Caco-2 (cell line): ENCODE results near the gene RAB40B. TPM values are rescaled to one million over a fixed set of nuclear protein-coding genes. Genes with fewer than 3 reads are reported as not detected.

Experiments used
- BruUV-seq: library from RNA; stranded (reverse); fragments of 400-500 nt; replicated peaks from 2 replicates; lab custom pipeline; 2021; lab: Mats Ljungman, UMichigan
- CTCF ChIA-PET: fragments of 300-600 bp; sonication (Branson Sonifier 250); formaldehyde crosslinking; loops from one replicate; lab custom pipeline; 2022; ENCODE audit warnings: antibody characterized with exemption; lab: Charles Lee
- POLR2A ChIA-PET: fragments of 300-600 bp; sonication (Branson Sonifier 250); formaldehyde crosslinking; loops from one replicate; lab custom pipeline; 2022; ENCODE audit warnings: antibody characterized with exemption; lab: Charles Lee
- DNase-seq, 2 experiments: peaks; one replicate each; pipeline versions ENCODE4 v3.0.0 to v3.0.0-alpha.2; 2020 to 2022
- H3K27me3 ChIP-seq: replicated peaks from 2 replicates; pipeline ENCODE4 v1.6.0; 2011; ENCODE audit warnings: low read length; ENCODE audit not compliant: control insufficient read depth, insufficient read depth
- H3K36me3 ChIP-seq: 2 replicates; pipeline ENCODE4 v1.5.1; 2011; ENCODE audit warnings: low read length; ENCODE audit not compliant: control insufficient read depth, insufficient read depth
- H3K4me1 ChIP-seq: fragments of 250-450 bp; sonication (Bioruptor Pico); 2 replicates; pipeline ENCODE4 v1.5.1; 2020; ENCODE audit warnings: mild to moderate bottlenecking
- H3K4me3 ChIP-seq: 2 replicates; pipeline ENCODE4 v1.5.1; 2011; ENCODE audit warnings: low read depth, mild to moderate bottlenecking, control low read depth, low read length
- H3K9me3 ChIP-seq: fragments of 250-450 bp; sonication (Bioruptor Pico); 2 replicates; pipeline ENCODE4 v1.5.1; 2020; ENCODE audit warnings: mild to moderate bottlenecking, moderate library complexity
- H3K27ac Mint-ChIP-seq: one replicate; pipeline ENCODE4 v1.8.0; 2022; ENCODE audit warnings: mixed read lengths; ENCODE audit not compliant: unreplicated experiment
- H3K27me3 Mint-ChIP-seq: one replicate; pipeline ENCODE4 v1.8.0; 2022; ENCODE audit warnings: mixed read lengths; ENCODE audit not compliant: insufficient read depth, unreplicated experiment
- H3K36me3 Mint-ChIP-seq: one replicate; pipeline ENCODE4 v1.8.0; 2022; ENCODE audit warnings: mild to moderate bottlenecking, mixed read lengths; ENCODE audit not compliant: insufficient read depth, unreplicated experiment
- H3K4me1 Mint-ChIP-seq: one replicate; pipeline ENCODE4 v1.8.0; 2022; ENCODE audit warnings: low read depth, mixed read lengths; ENCODE audit not compliant: unreplicated experiment
- H3K4me3 Mint-ChIP-seq: one replicate; pipeline ENCODE4 v1.8.0; 2022; ENCODE audit warnings: mild to moderate bottlenecking, moderate library complexity, mixed read lengths; ENCODE audit not compliant: unreplicated experiment
- H3K9me3 Mint-ChIP-seq: one replicate; pipeline ENCODE4 v1.8.0; 2022; ENCODE audit warnings: mixed read lengths; ENCODE audit not compliant: unreplicated experiment
- CTCF ChIP-seq, 2 experiments: fragments of 200-600 bp in 1 of 2; IDR thresholded peaks; 1 replicate in 1 of 2; 2 replicates in 1 of 2; pipeline versions ENCODE4 v1.5.1 to v1.8.0; 2011 to 2022; ENCODE audit warnings: antibody characterized with exemption in 1 of 2, control low read depth in 1 of 2, inconsistent platforms in 1 of 2, low read depth in 1 of 2, low read length in 1 of 2, mild to moderate bottlenecking in 1 of 2, moderate library complexity in 1 of 2; ENCODE audit not compliant: insufficient read depth in 1 of 2, severe bottlenecking in 1 of 2, unreplicated experiment in 1 of 2
- intact Hi-C: fragments of 100-400 bp; cut with micrococcal nuclease; formaldehyde crosslinking; loops from one replicate; pipeline ENCODE4 v1.10.0; 2022; ENCODE audit not compliant: unreplicated experiment
- total RNA-seq: library from RNA; stranded (reverse); gene quantifications from 2 replicates; pipeline ENCODE4 v1.2.3, GENCODE V29; 2022

The RAB40B gene
- total RNA-seq, 1 experiment from 2014 or later = 8.8 TPM

GRCh38 chr17:82699551-82699950, 1.1 kb upstream of the RAB40B start:
- peaks cover 6% of the 10 kb centered on the region for H3K9me3 Mint-ChIP-seq
- Histone ChIP-seq H3K9me3 (peaks cover 3% of the 10 kb centered on the region; the same call in 1 of the 2 replicates), H3K4me1 (peaks cover 26% of the 10 kb centered on the region), H3K4me3 (peak overlapping the region; percentile 69), H3K27me3 (no peaks in the 10 kb centered on the region), H3K36me3 (no peaks in the 10 kb centered on the region)
- no peak for DNase-seq
- intact Hi-C loops = loop anchor here (2.0 kb wide), 1 partner anchor 17 kb away; the partner anchor contains the start of gene FN3KRP
- no peaks in the 10 kb centered on the region for H3K27me3 Mint-ChIP-seq
- no peak for TF ChIP-seq CTCF (IDR thresholded peaks at IDR 0.05; ENCODE audit: insufficient read depth in 1 of 2, low read depth in 1 of 2, low read length in 1 of 2, severe bottlenecking in 1 of 2, unreplicated experiment in 1 of 2)
- H3K4me1 Mint-ChIP-seq = peaks cover 12% of the 10 kb centered on the region
- no TSS peak for BruUV-seq
- H3K36me3 Mint-ChIP-seq = peaks cover 8% of the 10 kb centered on the region
- peak overlapping the region; percentile 84 for H3K4me3 Mint-ChIP-seq
- ChIA-PET POLR2A (no interaction called here), CTCF (no interaction called here)
- peak overlapping the region; percentile 61 for H3K27ac Mint-ChIP-seq

- no TSS peak for BruUV-seq
- ChIA-PET POLR2A (interaction anchor here (0.6 kb wide), 1 partner anchor 191 kb away, joined by 5 read pairs; no protein-coding TSS in a partner anchor), CTCF (no interaction called here)
- Histone ChIP-seq H3K9me3 (peaks cover 8% of the 10 kb centered on the region), H3K36me3 (no peaks in the 10 kb centered on the region), H3K4me3 (peak overlapping the region; percentile 69), H3K4me1 (peaks cover 21% of the 10 kb centered on the region), H3K27me3 (no peaks in the 10 kb centered on the region)
- H3K4me3 Mint-ChIP-seq = peak overlapping the region; percentile 84
- intact Hi-C loops = loop anchor here (2.0 kb wide), 1 partner anchor 18 kb away; the partner anchor contains the start of gene FN3KRP
- no peak for DNase-seq
- H3K36me3 Mint-ChIP-seq = peaks cover 8% of the 10 kb centered on the region
- H3K27me3 Mint-ChIP-seq = no peaks in the 10 kb centered on the region
- H3K27ac Mint-ChIP-seq = peak overlapping the region; percentile 61
- no peak for TF ChIP-seq CTCF (IDR thresholded peaks at IDR 0.05; ENCODE audit: insufficient read depth in 1 of 2, low read depth in 1 of 2, low read length in 1 of 2, severe bottlenecking in 1 of 2, unreplicated experiment in 1 of 2)
- peaks cover 7% of the 10 kb centered on the region for H3K4me1 Mint-ChIP-seq
- H3K9me3 Mint-ChIP-seq = peaks cover 12% of the 10 kb centered on the region
Measured at GRCh38 chr17:82698974-82699442, 510 bp upstream of the RAB40B start.

- H3K4me1 Mint-ChIP-seq = peaks cover 4% of the 10 kb centered on the region
- peaks cover 13% of the 10 kb centered on the region for H3K4me1 ChIP-seq
- peaks cover 8% of the 10 kb centered on the region for H3K9me3 ChIP-seq
- H3K4me3 Mint-ChIP-seq = peak overlapping the region; percentile 84
- H3K27me3 ChIP-seq = no peaks in the 10 kb centered on the region
- no peaks in the 10 kb centered on the region for H3K27me3 Mint-ChIP-seq
- peaks cover 8% of the 10 kb centered on the region for H3K36me3 Mint-ChIP-seq
- ChIA-PET CTCF (no interaction called here), POLR2A (no interaction called here)
- TF ChIP-seq CTCF (IDR thresholded peaks at IDR 0.05; ENCODE audit: insufficient read depth in 1 of 2, low read depth in 1 of 2, low read length in 1 of 2, severe bottlenecking in 1 of 2, unreplicated experiment in 1 of 2) = no peak
- H3K27ac Mint-ChIP-seq = no peak overlapping the region
- peak overlapping the region; percentile 77 for H3K4me3 ChIP-seq
- no TSS peak for BruUV-seq
- H3K36me3 ChIP-seq = no peaks in the 10 kb centered on the region
- peaks cover 12% of the 10 kb centered on the region for H3K9me3 Mint-ChIP-seq
- DNase-seq = no peak
- intact Hi-C loops = loop anchor here (2.0 kb wide), 1 partner anchor 19 kb away; the partner anchor contains the start of gene FN3KRP
Measured at GRCh38 chr17:82697808-82698064, 762 bp downstream of the RAB40B start.
